ENCODE results near the gene SIN3A. TPM values are rescaled to one million over a fixed set of nuclear protein-coding genes. Genes with fewer than 3 reads are reported as not detected.
"Not testable (repeated sequence)": the region's sequence is repeated elsewhere in the genome, so short reads cannot be mapped to it uniquely, and the experiment has no call there.

The SIN3A gene
- total and polyA plus RNA-seq, 9 of the 15 experiments (the other 6 are each of a cell fraction or from before 2014, with no cell fraction given) = 11.1 to 70.3 (median 25.3) TPM

GRCh38 chr15:75349351-75349669, 102.2 kb downstream of the SIN3A start:
- H3K27ac ChIP-seq (ENCODE audit: extremely low read depth, low read depth, low read length) = not testable (repeated sequence)

DNA sequence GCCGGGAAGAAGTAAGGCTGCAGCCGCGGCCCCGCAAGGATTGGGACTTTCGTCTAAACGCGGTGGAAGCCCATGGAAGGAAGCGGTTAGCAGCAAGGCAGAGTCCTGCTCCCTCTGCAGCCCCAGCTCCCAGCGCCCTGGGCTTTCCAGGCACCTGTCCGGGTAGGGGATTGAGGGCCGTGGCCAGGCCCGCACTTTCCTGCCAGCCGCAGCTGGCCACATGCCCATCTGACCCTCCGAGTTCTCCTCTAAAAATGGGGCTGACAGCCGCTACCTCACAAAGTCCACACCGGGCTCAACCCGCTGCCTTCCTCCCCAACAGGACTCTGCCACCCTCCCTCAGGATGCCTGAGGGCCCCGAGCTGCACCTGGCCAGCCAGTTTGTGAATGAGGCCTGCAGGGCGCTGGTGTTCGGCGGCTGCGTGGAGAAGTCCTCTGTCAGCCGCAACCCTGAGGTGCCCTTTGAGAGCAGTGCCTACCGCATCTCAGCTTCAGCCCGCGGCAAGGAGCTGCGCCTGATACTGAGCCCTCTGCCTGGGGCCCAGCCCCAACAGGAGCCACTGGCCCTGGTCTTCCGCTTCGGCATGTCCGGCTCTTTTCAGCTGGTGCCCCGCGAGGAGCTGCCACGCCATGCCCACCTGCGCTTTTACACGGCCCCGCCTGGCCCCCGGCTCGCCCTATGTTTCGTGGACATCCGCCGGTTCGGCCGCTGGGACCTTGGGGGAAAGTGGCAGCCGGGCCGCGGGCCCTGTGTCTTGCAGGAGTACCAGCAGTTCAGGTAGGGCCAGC, 102.7 kb downstream of the SIN3A start:
- Histone ChIP-seq H4K20me1 (replicated peaks; ENCODE audit: control insufficient read depth, insufficient read depth, low read length) (no peaks in the 10 kb centered on the region), H3K4me3 (peak overlapping the region; percentile 55), H3K9me1 (ENCODE audit: control insufficient read depth, insufficient read depth, low read length) (no peaks in the 10 kb centered on the region), H3K36me3 (ENCODE audit: control insufficient read depth, insufficient read depth, low read length) (no peaks in the 10 kb centered on the region), H2AFZ (ENCODE audit: low read depth, low read length) (peak overlapping the region; percentile 95), H3K27ac (ENCODE audit: extremely low read depth, low read depth, low read length) (no peak overlapping the region), H3K27me3 (ENCODE audit: control insufficient read depth in 2 of 2, insufficient read depth in 2 of 2, low read length in 2 of 2) (no peaks in the 10 kb centered on the region), H3K79me2 (ENCODE audit: control insufficient read depth, insufficient read depth, low read length) (no peaks in the 10 kb centered on the region), H3K4me1 (replicated peaks in 1 of 2; ENCODE audit: control insufficient read depth in 2 of 2, insufficient read depth in 2 of 2, low read length in 2 of 2) (peaks cover 4 to 31% of the 10 kb centered on the region in 2 experiments; a peak in 3 of 5 replicates), H3K9me3 (replicated peaks; ENCODE audit: control insufficient read depth, insufficient read depth, low read depth, low read length) (no peaks in the 10 kb centered on the region), H3K4me2 (ENCODE audit: insufficient read depth, low read length) (peak overlapping the region; percentile 80), H3K9ac (ENCODE audit: insufficient read depth in 1 of 2, low read depth in 2 of 2, low read length in 2 of 2) (peak overlapping the region; percentile 72 to 89; a peak in 3 of 4 replicates)
- peak in 1 of 4 experiments; percentile 5 for DNase-seq (ENCODE audit: extremely low read depth in 1 of 4, low spot score in 3 of 4)
- WGBS (ENCODE audit: insufficient coverage, low coverage, missing lambda C conversion rate) = 70% methylated on average over 45 of the region's 46 CpGs
- intact Hi-C loops (cut with micrococcal nuclease) (no loop called here), in situ Hi-C loops (cut with MboI) (no loop called here)
- no TSS peak for BruUV-seq (replicated peaks)
- ATAC-seq = no peak; the same call in 2 of the 3 replicates
- CTCF ChIA-PET (ENCODE audit: low intra/inter-chr PET ratio) = no interaction called here
- no peak for FAIRE-seq
- POLR2A ChIA-PET = interaction anchor here (0.6 to 1.1 kb wide), 5 partner anchors 11 to 468 kb away, joined by 3 to 5 read pairs (median 3); partner anchors contain the start of gene MAN2C1
- peak; percentile 60 for TF ChIP-seq POLR2G (IDR thresholded peaks at IDR 0.05; ENCODE audit: low read depth, low read length)
- TF ChIP-seq PHF20 (IDR thresholded peaks at IDR 0.05; ENCODE audit: partially characterized antibody) = no peak
- 0 out of 2 replicates have a peak, but pooled peaks have one; percentile 18 for TF ChIP-seq ZNF143 (CRISPR knock-in tag; IDR thresholded peaks at IDR 0.05)
- TF ChIP-seq ATF2 (CRISPR knock-in tag; IDR thresholded peaks at IDR 0.05) = no peak
- no peak for TF ChIP-seq PHB (CRISPR knock-in tag; IDR thresholded peaks at IDR 0.05)
- TF ChIP-seq SMARCC2 (IDR thresholded peaks at IDR 0.05; ENCODE audit: low read depth) = no peak
- TF ChIP-seq ZBTB33 (CRISPR knock-in tag; IDR thresholded peaks at IDR 0.05) = peak; percentile 86
- no peak for TF ChIP-seq LEF1 (IDR thresholded peaks at IDR 0.05)
- TF ChIP-seq ZNF253 (CRISPR knock-in tag; conservative IDR thresholded peaks at IDR 0.05) = no peak
- TF ChIP-seq, protein P1, sequence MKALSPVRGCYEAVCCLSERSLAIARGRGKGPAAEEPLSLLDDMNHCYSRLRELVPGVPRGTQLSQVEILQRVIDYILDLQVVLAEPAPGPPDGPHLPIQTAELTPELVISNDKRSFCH (CRISPR knock-in tag; IDR thresholded peaks at IDR 0.05) = no peak
- TF ChIP-seq, protein P1 (tag; IDR thresholded peaks at IDR 0.05) = no peak

More at GRCh38 chr15:75349351-75349669, 102.2 kb downstream of the SIN3A start:
- POLR2A ChIA-PET = interaction anchor here (1.1 kb wide), 2 partner anchors 11 to 19 kb away, joined by 4 to 5 read pairs; partner anchors contain the start of gene MAN2C1
- H3K9me3 ChIP-seq (replicated peaks; ENCODE audit: control insufficient read depth, insufficient read depth, low read depth, low read length); H3K4me2 ChIP-seq (ENCODE audit: insufficient read depth, low read length); in situ Hi-C loops (cut with MboI); H3K9me1 ChIP-seq (ENCODE audit: control insufficient read depth, insufficient read depth, low read length); intact Hi-C loops (cut with micrococcal nuclease); FAIRE-seq; H3K79me2 ChIP-seq (ENCODE audit: control insufficient read depth, insufficient read depth, low read length); H3K9ac ChIP-seq (ENCODE audit: insufficient read depth in 1 of 2, low read depth in 2 of 2, low read length in 2 of 2); BruUV-seq (replicated peaks); H3K27me3 ChIP-seq (ENCODE audit: control insufficient read depth in 2 of 2, insufficient read depth in 2 of 2, low read length in 2 of 2); H3K36me3 ChIP-seq (ENCODE audit: control insufficient read depth, insufficient read depth, low read length); DNase-seq (ENCODE audit: extremely low read depth in 1 of 4, low spot score in 3 of 4); H3K4me3 ChIP-seq; CTCF ChIA-PET (ENCODE audit: low intra/inter-chr PET ratio); H2AFZ ChIP-seq (ENCODE audit: low read depth, low read length); ATAC-seq; H4K20me1 ChIP-seq (replicated peaks; ENCODE audit: control insufficient read depth, insufficient read depth, low read length): not testable (repeated sequence)
- H3K4me1 ChIP-seq (replicated peaks in 1 of 2; ENCODE audit: control insufficient read depth in 2 of 2, insufficient read depth in 2 of 2, low read length in 2 of 2) = peaks cover 4 to 31% of the 10 kb centered on the region in 2 experiments; a peak in 3 of 5 replicates
- WGBS (ENCODE audit: insufficient coverage, low coverage, missing lambda C conversion rate) = 88% methylated on average over 8 of the region's 8 CpGs

All from K562 (cell line).